Measurements from ENCODE around the gene ARHGEF6. TPM values are rescaled to one million over a fixed set of nuclear protein-coding genes. Genes with fewer than 3 reads are reported as not detected.

ARHGEF6 gene, protein sequence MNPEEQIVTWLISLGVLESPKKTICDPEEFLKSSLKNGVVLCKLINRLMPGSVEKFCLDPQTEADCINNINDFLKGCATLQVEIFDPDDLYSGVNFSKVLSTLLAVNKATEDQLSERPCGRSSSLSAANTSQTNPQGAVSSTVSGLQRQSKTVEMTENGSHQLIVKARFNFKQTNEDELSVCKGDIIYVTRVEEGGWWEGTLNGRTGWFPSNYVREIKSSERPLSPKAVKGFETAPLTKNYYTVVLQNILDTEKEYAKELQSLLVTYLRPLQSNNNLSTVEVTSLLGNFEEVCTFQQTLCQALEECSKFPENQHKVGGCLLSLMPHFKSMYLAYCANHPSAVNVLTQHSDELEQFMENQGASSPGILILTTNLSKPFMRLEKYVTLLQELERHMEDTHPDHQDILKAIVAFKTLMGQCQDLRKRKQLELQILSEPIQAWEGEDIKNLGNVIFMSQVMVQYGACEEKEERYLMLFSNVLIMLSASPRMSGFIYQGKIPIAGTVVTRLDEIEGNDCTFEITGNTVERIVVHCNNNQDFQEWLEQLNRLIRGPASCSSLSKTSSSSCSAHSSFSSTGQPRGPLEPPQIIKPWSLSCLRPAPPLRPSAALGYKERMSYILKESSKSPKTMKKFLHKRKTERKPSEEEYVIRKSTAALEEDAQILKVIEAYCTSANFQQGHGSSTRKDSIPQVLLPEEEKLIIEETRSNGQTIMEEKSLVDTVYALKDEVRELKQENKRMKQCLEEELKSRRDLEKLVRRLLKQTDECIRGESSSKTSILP
- 1 to 10 TPM; 2.8 to 6.1 (median 3.5) TPM for total RNA-seq
- long read RNA-seq, result 0 reads

DNA sequence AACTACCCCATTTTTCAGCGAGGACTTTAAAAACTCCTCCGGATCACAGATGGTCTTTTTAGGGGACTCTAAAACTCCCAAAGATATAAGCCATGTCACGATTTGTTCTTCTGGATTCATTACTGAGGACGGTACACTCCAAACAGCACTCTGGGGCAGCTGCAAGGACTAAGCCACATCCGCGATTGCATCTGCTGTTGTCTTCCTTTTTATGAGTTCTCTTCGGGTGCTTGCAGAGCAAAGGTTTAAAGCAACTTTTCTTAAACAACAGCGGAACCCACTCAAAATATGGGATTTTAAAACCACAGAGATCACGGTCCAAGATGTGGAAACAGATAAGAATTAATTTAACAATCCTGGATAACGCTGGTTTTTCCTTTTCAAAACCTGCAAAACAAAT, at the start of gene ARHGEF6:
Gene ARHGEF6, minus strand, starts transcription at position 170 of the 400 bp plus-strand sequence. Its CDS starts 50 bp downstream, at position 120.
- Histone ChIP-seq H3K4me3 (peak within 1 kb of the TSS; percentile 1 to 9 (median 9)), H3K4me1 (no peaks in the 10 kb centered on the region), H3K36me3 (no peaks in the 10 kb centered on the region), H3K9me3 (no peaks in the 10 kb centered on the region), H3K27me3 (no peaks in the 10 kb centered on the region), H3K27ac (peak within 1 kb of the TSS in 2 of 3 donors; percentile 37 to 45)
- ATAC-seq, result peak in 3 of 4 donors; percentile 52 to 58 (median 56)
- TF ChIP-seq POLR2A (IDR thresholded peaks at IDR 0.05), result no peak
- TF ChIP-seq, protein P1, sequence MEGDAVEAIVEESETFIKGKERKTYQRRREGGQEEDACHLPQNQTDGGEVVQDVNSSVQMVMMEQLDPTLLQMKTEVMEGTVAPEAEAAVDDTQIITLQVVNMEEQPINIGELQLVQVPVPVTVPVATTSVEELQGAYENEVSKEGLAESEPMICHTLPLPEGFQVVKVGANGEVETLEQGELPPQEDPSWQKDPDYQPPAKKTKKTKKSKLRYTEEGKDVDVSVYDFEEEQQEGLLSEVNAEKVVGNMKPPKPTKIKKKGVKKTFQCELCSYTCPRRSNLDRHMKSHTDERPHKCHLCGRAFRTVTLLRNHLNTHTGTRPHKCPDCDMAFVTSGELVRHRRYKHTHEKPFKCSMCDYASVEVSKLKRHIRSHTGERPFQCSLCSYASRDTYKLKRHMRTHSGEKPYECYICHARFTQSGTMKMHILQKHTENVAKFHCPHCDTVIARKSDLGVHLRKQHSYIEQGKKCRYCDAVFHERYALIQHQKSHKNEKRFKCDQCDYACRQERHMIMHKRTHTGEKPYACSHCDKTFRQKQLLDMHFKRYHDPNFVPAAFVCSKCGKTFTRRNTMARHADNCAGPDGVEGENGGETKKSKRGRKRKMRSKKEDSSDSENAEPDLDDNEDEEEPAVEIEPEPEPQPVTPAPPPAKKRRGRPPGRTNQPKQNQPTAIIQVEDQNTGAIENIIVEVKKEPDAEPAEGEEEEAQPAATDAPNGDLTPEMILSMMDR (IDR thresholded peaks at IDR 0.05), result no peak
- DNase-seq, result no peak
- intact Hi-C loops (cut with DNase I), result no loop called here
- 29% methylated on average over 10 of the region's 10 CpGs for WGBS (ENCODE audit: insufficient coverage, low coverage, low lambda C conversion rate, missing lambda C conversion rate)

DNA sequence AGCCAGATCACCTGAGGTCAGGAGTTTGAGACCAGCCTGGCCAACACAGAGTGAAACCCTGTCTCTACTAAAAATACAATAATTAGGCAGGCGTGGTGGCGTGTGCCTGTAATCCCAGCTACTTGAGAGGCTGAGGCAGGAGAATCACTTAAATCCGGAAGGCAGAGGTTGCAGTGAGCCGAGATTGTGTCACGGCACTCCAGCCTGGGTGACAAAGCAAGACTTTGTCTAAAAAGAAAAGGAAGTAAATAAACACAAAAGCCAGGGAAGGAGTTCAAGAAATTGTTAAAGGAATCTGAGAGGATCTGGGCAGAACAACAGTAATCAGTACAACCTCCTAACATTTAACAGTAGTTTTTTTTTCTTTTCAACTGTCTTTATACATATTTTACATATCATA, 48.7 kb upstream of the ARHGEF6 start:
- WGBS (ENCODE audit: insufficient coverage, low coverage, low lambda C conversion rate, missing lambda C conversion rate), result 83% methylated on average over 5 of the region's 5 CpGs
- Histone ChIP-seq H3K9me3 (no peaks in the 10 kb centered on the region), H3K4me1 (no peaks in the 10 kb centered on the region), H3K4me3 (no peak overlapping the region), H3K36me3 (no peaks in the 10 kb centered on the region), H3K27me3 (no peaks in the 10 kb centered on the region), H3K27ac (no peak overlapping the region)
- ATAC-seq (no peak), DNase-seq (no peak)
- intact Hi-C loops (cut with DNase I), result no loop called here
- no peak for TF ChIP-seq POLR2A (IDR thresholded peaks at IDR 0.05)
- TF ChIP-seq, protein P1 (IDR thresholded peaks at IDR 0.05), result no peak

DNA sequence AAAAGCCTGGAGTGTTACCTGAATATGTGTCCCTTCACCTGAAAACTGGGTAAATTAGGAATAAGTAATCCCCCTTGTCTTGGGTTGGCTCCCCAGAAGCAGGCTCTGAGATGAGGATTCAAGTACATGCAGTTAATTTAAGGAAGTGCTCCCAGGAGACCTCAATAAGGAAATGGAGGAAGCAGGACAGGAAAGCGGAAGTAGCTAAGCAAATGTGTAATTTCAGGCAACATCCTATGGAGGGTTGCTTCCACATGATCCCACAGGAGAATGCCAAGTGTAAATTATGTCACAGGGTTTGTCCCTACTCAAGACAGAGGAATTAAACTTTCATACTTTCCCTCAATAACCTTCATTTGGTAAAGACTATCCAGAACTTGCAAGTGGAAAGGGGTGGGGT, 48.1 kb upstream of the ARHGEF6 start:
- TF ChIP-seq, protein P1 (IDR thresholded peaks at IDR 0.05), result no peak
- no peak for TF ChIP-seq POLR2A (IDR thresholded peaks at IDR 0.05)
- WGBS (ENCODE audit: insufficient coverage, low coverage, low lambda C conversion rate, missing lambda C conversion rate), result 29% methylated on average over 1 of the region's 1 CpG
- Histone ChIP-seq H3K27ac (no peak overlapping the region), H3K27me3 (no peaks in the 10 kb centered on the region), H3K9me3 (no peaks in the 10 kb centered on the region), H3K4me1 (no peaks in the 10 kb centered on the region), H3K4me3 (no peak overlapping the region), H3K36me3 (no peaks in the 10 kb centered on the region)
- ATAC-seq (peak in 3 of 4 donors; percentile 25 to 29 (median 27)), DNase-seq (no peak)
- intact Hi-C loops (cut with DNase I), result no loop called here

DNA sequence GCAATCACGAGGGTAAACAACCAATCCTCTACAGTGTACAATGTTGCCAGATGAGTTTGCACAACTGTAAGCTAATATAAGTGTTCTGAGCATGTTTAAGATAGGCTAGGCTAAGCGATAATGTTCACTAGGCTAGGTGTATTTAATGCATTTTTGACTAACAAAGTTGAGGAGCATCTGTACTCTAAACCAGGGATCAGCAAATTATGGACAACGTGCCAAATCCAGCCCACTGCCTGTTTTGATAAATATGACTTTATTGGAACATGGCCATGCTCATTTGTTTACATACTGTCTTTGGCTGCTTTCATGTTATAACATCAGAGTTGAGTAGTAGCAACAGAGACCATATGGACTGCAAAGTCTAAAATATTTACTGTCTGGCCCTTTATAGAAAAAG, 46.3 kb upstream of the ARHGEF6 start:
- WGBS (ENCODE audit: insufficient coverage, low coverage, low lambda C conversion rate, missing lambda C conversion rate), result 43% methylated on average over 3 of the region's 3 CpGs
- no peak for TF ChIP-seq POLR2A (IDR thresholded peaks at IDR 0.05)
- TF ChIP-seq, protein P1 (IDR thresholded peaks at IDR 0.05), result no peak
- H3K4me1 ChIP-seq, result no peaks in the 10 kb centered on the region
- ATAC-seq (no peak), DNase-seq (no peak)
- no peaks in the 10 kb centered on the region for H3K27me3 ChIP-seq
- no peaks in the 10 kb centered on the region for H3K9me3 ChIP-seq
- H3K36me3 ChIP-seq, result no peaks in the 10 kb centered on the region
- intact Hi-C loops (cut with DNase I), result no loop called here
- no peak overlapping the region for H3K27ac ChIP-seq
- H3K4me3 ChIP-seq, result no peak overlapping the region

Measured in right lobe of liver (tissue), 6 donors.